Heart right ventricle (tissue), 16 donors: Measurements from ENCODE around the gene IFT81. TPM values are rescaled to one million over a fixed set of nuclear protein-coding genes. Genes with fewer than 3 reads are reported as not detected.

Experiments used
- ATAC-seq, 8 donors: fragments of 200-7000 bp; cut with Tn5 transposase; one replicate each; pipeline ENCODE4 v1.9.1; 2020; ENCODE audit warnings: mild to moderate bottlenecking in 8 of 8, moderate library complexity in 8 of 8, moderate number of reproducible peaks in 1 of 8
- DNase-seq, 2 donors: peaks; one replicate each; pipeline ENCODE4 v3.0.0-alpha.2; 2020
- H3K27ac ChIP-seq, 10 donors: fragments of 200-600 bp; sonication (generic) in 2 of 10; one replicate each; pipeline versions ENCODE4 v1.5.0 to v1.8.0; 2020 to 2022; ENCODE audit warnings: mild to moderate bottlenecking in 3 of 10
- H3K27me3 ChIP-seq, 7 donors: fragments of 200-600 bp; one replicate each; pipeline ENCODE4 v1.8.0; 2021 to 2022; ENCODE audit warnings: mild to moderate bottlenecking in 2 of 7
- H3K36me3 ChIP-seq, 9 donors: fragments of 200-600 bp; sonication (generic) in 1 of 9; one replicate each; pipeline versions ENCODE4 v1.5.0 to v1.8.0; 2020 to 2022; ENCODE audit warnings: mild to moderate bottlenecking in 2 of 9
- H3K4me1 ChIP-seq, 9 donors: fragments of 200-600 bp; sonication (generic) in 1 of 9; one replicate each; pipeline versions ENCODE4 v1.5.0 to v1.8.0; 2020 to 2022; ENCODE audit warnings: mild to moderate bottlenecking in 4 of 9
- H3K4me3 ChIP-seq, 10 donors: fragments of 200-600 bp; sonication (generic) in 2 of 10; one replicate each; pipeline versions ENCODE4 v1.5.0 to v1.8.0; 2020 to 2022; ENCODE audit warnings: mild to moderate bottlenecking in 7 of 10, moderate library complexity in 2 of 10
- H3K9me3 ChIP-seq, 11 donors: fragments of 200-600 bp in 10 of 11; sonication (generic) in 2 of 11; one replicate each; pipeline versions ENCODE4 v1.5.0 to v1.8.0; 2013 to 2022; ENCODE audit warnings: mild to moderate bottlenecking in 2 of 11, control low read depth in 1 of 11, moderate library complexity in 1 of 11
- CTCF ChIP-seq, 9 donors: fragments of 200-600 bp; sonication (generic) in 2 of 9; IDR thresholded peaks; one replicate each; pipeline versions ENCODE4 v1.5.0 to v1.8.0; 2021 to 2022; ENCODE audit warnings: antibody characterized with exemption in 9 of 9, mild to moderate bottlenecking in 5 of 9, moderate library complexity in 1 of 9
- WGBS, 2 donors: extraction: QIAGEN DNeasy Blood & Tissue Kit; methylation state at CpG; one replicate each; pipeline ENCODE4 v1.1.7; 2013; ENCODE audit warnings: inconsistent platforms in 1 of 2; 5-methylcytosine and 5-hydroxymethylcytosine counted together
- intact Hi-C, 10 donors: fragments of 100-400 bp; cut with DNase I; formaldehyde crosslinking; loops; one replicate each; pipeline versions ENCODE4 v1.11.1 to v1.14.2; 2022
- long read RNA-seq, 3 donors: library from polyadenylated mRNA; unstranded; transcript quantifications; one replicate each; pipeline ENCODE4 v2.0.0, GENCODE V29; 2020 to 2021
- polyA plus RNA-seq, 2 donors: library from polyadenylated mRNA; stranded (reverse); fragments of 200-250 nt; gene quantifications; one replicate each; pipeline ENCODE4 v1.2.3, GENCODE V29; 2013
- total RNA-seq, 10 donors: library from RNA; stranded (reverse); fragmentation: NEBNext Ultra II Directional in 3 of 10; extraction: Animal tissue kit (Norgen Biotek cat#: 25700) in 3 of 10; gene quantifications; one replicate each; pipeline versions ENCODE4 v1.2.1 to v1.2.4, GENCODE V29; 2021 to 2023
- donor health status: Arrhythmogenic right ventricular cardiomyopathy.
- donor health status: ischemic (EF 13 %, LVEDD 7.1; RV severe dilation, severe dysfunction).
- donor health status: healthy with polysubstance abuse.
- donor health status: DM: no; HTN: yes; CAD: no.
- donor health status: DM: no; HTN: no; CAD: no.
- donor health status: ischemic (EF 25% LVEDD 6.9; RV normal size, moderate dysfunction).
- donor health status: ischemic (EF 25% LVEDD 5.7; RV mildly dilated, moderate dysfunction).
- donor health status: healthy.
- donor health status: DM: yes; HTN: yes; CAD: no.
- donor health status: Ischemic cardiomyopathy.
- donor health status: ischemic (EF 35%, LVEDD 5.7; RV mildly dilated, moderate dysfunction).
- donor health status: nonischemic (EF 11% LVEDD 7.7; RV severe dilation, severe dysfunction).
- donor health status: DM: yes; HTN: yes; CAD: no.
- donor health status: PGD.
- donor health status: ischemic (EF 29% LVEDD 5.4; RV normal size, mild dysfunction).
- donor health status: nonischemic (EF 23%, LVEDD 6.1; RV moderate dilation, normal function).

IFT81 gene
- total RNA-seq (10 to 100 TPM in 2 of 10 donors, 1 to 10 TPM in 8; 7.5 to 11.7 (median 8.5) TPM), polyA plus RNA-seq (1 to 10 TPM; 5.1 TPM)
- long read RNA-seq, donor 1, transcript IFT81-201 (19 exons, 3,108 nt): major isoform, 8 of 22 reads
- long read RNA-seq, donor 1, partial matches to known transcripts: 2 of 22 reads
- long read RNA-seq, donor 1, other reads (novel, unspliced or antisense): 10 of 22 reads
- long read RNA-seq, donor 2, transcript IFT81-201 (19 exons, 3,108 nt): minor isoform, 5 of 18 reads
- long read RNA-seq, donor 2, transcript IFT81-209 (19 exons, 2,710 nt): major isoform, 7 of 18 reads
- long read RNA-seq, donor 2, partial matches to known transcripts: 0 of 18 reads
- long read RNA-seq, donor 2, other reads (novel, unspliced or antisense): 4 of 18 reads
- long read RNA-seq, donor 3, partial matches to known transcripts: 7 of 24 reads
- long read RNA-seq, donor 3, other reads (novel, unspliced or antisense): 6 of 24 reads

DNA sequence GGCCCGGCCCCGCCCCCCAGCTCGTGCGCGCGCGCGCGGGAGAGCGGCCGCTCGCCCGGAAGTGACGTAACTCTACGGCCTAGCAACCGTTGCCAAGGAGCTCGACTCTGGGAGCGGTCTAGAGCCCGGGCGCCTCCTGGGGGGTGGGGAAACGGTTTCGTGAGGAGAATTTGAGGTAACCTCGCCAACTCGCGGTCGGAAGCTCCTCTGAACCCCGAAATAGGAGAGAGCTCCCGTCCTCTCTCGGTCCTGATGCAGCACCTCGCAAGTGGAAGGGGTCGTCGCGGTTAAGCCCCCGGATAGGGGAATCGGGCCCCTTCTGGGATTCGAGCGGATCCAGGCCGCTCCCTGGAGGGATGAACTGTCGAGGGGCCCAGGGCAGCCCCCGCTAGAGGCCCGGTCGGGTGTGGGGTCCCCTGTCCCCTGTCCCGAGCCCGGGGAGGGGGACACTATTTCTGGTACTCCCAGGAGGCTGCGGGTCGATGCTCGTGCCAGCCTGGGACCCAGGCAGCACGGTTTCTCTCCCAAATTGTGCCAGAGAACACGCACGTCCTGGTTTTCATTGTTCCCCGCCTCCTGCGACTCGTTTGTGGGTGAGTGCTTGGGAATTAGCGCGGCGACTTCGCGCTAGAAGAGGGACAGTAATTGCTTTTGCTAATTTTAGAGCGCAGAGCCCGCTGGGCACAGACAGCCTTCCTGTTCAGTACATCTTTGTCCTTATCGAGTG lies at the start of gene IFT81:
TSS of gene IFT81 (plus strand) at position 89 of the 727 bp plus-strand sequence. CDS start 3,024 bp downstream, outside the sequence.
- peaks cover 0 to 26% (median 15%) of the 10 kb centered on the region in 9 donors for H3K4me1 ChIP-seq
- intact Hi-C loops: no loop called here
- DNase-seq (peak; percentile 95 to 96), ATAC-seq (peak; percentile 98 to 99 (median 98))
- peak in 3 of 9 donors; percentile 10 to 35 (median 28) for TF ChIP-seq CTCF (IDR thresholded peaks at IDR 0.05)
- peak within 1 kb of the TSS; percentile 80 to 97 (median 89) for H3K4me3 ChIP-seq
- peak within 1 kb of the TSS; percentile 68 to 97 (median 90) for H3K27ac ChIP-seq
- no peaks in the 10 kb centered on the region for H3K27me3 ChIP-seq
- H3K9me3 ChIP-seq: no peaks in the 10 kb centered on the region
- peaks cover 0 to 19% (median 6%) of the 10 kb centered on the region in 9 donors for H3K36me3 ChIP-seq
- 0 to 1% methylated on average over 58 to 61 of the region's 61 CpGs for WGBS, 2 donors

DNA sequence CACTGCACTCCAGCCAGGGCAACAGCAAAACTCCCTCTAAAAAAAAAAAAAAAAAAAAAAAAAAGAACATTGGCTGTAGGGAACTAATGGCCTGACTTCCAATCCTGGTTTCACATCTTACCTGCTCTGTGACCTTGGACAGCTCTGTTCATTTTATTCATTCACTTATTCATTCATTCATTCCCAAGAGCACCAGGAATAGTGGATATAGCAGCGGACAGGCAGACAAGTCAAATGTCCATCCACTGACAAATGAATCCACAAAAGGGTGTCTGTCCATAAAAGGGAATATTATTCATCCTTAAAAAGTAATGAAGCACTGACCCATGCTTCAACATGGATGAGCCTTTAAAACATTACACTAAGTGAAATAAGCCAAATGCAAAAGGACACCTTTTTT lies 48.3 kb upstream of the IFT81 start:
- DNase-seq (no peak), ATAC-seq (no peak)
- intact Hi-C loops: no loop called here
- Histone ChIP-seq H3K27ac (no peak overlapping the region), H3K27me3 (no peaks in the 10 kb centered on the region), H3K9me3 (no peaks in the 10 kb centered on the region), H3K36me3 (no peaks in the 10 kb centered on the region), H3K4me3 (no peak overlapping the region), H3K4me1 (peaks cover 0 to 23% (median 0%) of the 10 kb centered on the region in 9 donors)
- 97 to 100% methylated on average over 1 of the region's 1 CpG for WGBS, 2 donors
- no peak for TF ChIP-seq CTCF (IDR thresholded peaks at IDR 0.05)

DNA sequence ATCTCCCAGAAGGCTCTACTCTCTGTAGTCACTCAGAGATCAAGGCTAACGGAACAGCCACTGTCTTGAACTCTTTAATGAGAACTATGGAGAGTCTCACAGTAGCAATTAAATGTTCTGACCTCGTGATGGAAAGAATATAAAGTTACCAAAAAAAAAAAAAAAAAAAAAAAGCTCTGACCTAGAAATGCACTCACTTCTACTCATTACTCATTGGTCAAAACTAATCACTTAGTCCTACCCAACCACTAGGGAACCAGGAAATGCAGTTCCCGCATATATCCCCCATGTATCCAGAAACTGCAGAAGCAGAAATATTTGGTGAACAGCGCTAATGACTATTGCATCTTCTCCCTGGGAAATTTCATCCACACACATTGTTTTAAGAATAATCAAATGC lies 46.4 kb upstream of the IFT81 start:
- Histone ChIP-seq H3K9me3 (no peaks in the 10 kb centered on the region), H3K27ac (no peak overlapping the region), H3K4me1 (peaks cover 0 to 23% (median 0%) of the 10 kb centered on the region in 9 donors), H3K27me3 (no peaks in the 10 kb centered on the region), H3K36me3 (no peaks in the 10 kb centered on the region), H3K4me3 (no peak overlapping the region)
- DNase-seq (no peak), ATAC-seq (no peak)
- intact Hi-C loops: no loop called here
- no peak for TF ChIP-seq CTCF (IDR thresholded peaks at IDR 0.05)
- 78 to 85% methylated on average over 4 of the region's 4 CpGs for WGBS, 2 donors
